Measurements from ENCODE around the gene TSPAN17.

The TSPAN17 gene

GRCh38 chr5:176651472-176651980 is 4.2 kb downstream of the TSPAN17 start:
- in situ Hi-C loops (cut with MboI; ENCODE audit: low pct_unique_long_range_greater_than_20kb, low sequenced_read_pairs, unreplicated experiment) = loop anchor here (25.0 kb wide), 1 partner anchor 461 kb away; no protein-coding TSS in a partner anchor
- TF ChIP-seq CTCF (IDR thresholded peaks at IDR 0.05; ENCODE audit: extremely low read depth, insufficient read depth, missing control alignments) = no peak
- DNase-seq (ENCODE audit: low spot score) = no peak

GRCh38 chr5:176652136-176652535 is 4.9 kb downstream of the TSPAN17 start:
- no peak for DNase-seq (ENCODE audit: low spot score)
- in situ Hi-C loops (cut with MboI; ENCODE audit: low pct_unique_long_range_greater_than_20kb, low sequenced_read_pairs, unreplicated experiment) = loop anchor here (25.0 kb wide), 1 partner anchor 460 kb away; no protein-coding TSS in a partner anchor
- no peak for TF ChIP-seq CTCF (IDR thresholded peaks at IDR 0.05; ENCODE audit: extremely low read depth, insufficient read depth, missing control alignments)

- in situ Hi-C loops (cut with MboI; ENCODE audit: low pct_unique_long_range_greater_than_20kb, low sequenced_read_pairs, unreplicated experiment) = loop anchor here (25.0 kb wide), 1 partner anchor 459 kb away; no protein-coding TSS in a partner anchor
- TF ChIP-seq CTCF (IDR thresholded peaks at IDR 0.05; ENCODE audit: extremely low read depth, insufficient read depth, missing control alignments) = no peak
- no peak for DNase-seq (ENCODE audit: low spot score)
Observed at GRCh38 chr5:176653401-176654385, 6.4 kb downstream of the TSPAN17 start.

- in situ Hi-C loops (cut with MboI; ENCODE audit: low pct_unique_long_range_greater_than_20kb, low sequenced_read_pairs, unreplicated experiment) = loop anchor here (25.0 kb wide), 1 partner anchor 457 kb away; no protein-coding TSS in a partner anchor
- no peak for TF ChIP-seq CTCF (IDR thresholded peaks at IDR 0.05; ENCODE audit: extremely low read depth, insufficient read depth, missing control alignments)
- no peak for DNase-seq (ENCODE audit: low spot score)
Observed at GRCh38 chr5:176654856-176655255, 7.6 kb downstream of the TSPAN17 start.

DNA sequence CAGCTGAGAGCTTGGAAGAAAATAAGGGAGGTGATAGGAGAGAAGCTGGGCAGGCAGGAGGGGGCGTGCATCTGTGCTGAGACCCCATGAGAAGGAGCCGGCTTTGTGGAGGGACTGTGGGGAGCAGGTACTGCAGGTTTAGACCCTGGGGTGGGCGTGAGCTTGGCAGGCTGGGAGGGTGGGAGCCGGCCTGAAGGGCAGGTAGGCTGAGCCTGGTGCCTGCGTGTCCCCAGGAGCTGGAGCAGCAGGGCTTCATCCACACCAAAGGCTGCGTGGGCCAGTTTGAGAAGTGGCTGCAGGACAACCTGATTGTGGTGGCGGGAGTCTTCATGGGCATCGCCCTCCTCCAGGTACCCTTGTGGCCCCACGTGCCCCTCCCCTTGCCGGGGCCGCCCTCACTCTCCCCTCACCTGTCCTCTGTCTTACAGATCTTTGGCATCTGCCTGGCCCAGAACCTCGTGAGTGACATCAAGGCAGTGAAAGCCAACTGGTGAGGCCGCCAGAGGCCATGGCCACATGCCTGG is 9.2 kb downstream of the TSPAN17 start:
- TF ChIP-seq CTCF (IDR thresholded peaks at IDR 0.05; ENCODE audit: extremely low read depth, insufficient read depth, missing control alignments) = no peak
- no peak for DNase-seq (ENCODE audit: low spot score)
- in situ Hi-C loops (cut with MboI; ENCODE audit: low pct_unique_long_range_greater_than_20kb, low sequenced_read_pairs, unreplicated experiment) = loop anchor here (25.0 kb wide), 1 partner anchor 456 kb away; no protein-coding TSS in a partner anchor

DNA sequence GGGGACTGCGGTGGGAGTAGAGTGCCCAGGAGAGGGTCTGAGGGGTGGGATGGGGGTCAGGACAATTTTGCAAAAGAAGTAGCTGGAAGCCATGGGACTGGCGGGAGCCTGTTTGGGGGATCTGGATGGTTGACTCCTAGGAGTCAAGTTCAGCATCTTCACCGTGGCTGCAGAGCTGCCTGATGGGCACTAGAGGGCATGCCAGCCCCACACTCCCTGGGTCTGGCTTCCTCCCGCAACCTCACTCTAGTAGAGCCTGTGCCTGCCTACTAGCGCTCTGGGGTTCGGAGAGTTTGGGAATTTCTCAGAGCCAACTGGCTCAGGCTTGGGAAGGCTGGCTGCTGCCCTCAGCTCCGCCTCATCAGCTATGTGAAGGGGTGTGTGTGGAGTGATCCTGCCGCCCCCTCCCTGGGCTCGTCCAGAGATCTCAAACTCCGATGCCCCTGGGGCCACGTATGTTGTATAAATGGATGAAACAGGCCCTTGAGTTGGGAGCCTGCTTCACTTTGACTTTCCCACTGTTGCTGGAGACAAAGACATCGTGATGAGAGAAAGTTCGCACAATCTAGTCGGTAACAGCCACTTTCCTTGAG is 10.8 kb downstream of the TSPAN17 start:
- peak; percentile 80 for DNase-seq (ENCODE audit: low spot score)
- TF ChIP-seq CTCF (IDR thresholded peaks at IDR 0.05; ENCODE audit: extremely low read depth, insufficient read depth, missing control alignments) = peak; percentile 94
- in situ Hi-C loops (cut with MboI; ENCODE audit: low pct_unique_long_range_greater_than_20kb, low sequenced_read_pairs, unreplicated experiment) = loop anchor here (25.0 kb wide), 1 partner anchor 454 kb away; no protein-coding TSS in a partner anchor
